Erythroblast (primary cell): Measurements from ENCODE around the gene PTPRD.
"Not testable (repeated sequence)": the region's sequence is repeated elsewhere in the genome, so short reads cannot be mapped to it uniquely, and the experiment has no call there.

Source experiments
- DNase-seq, 2 experiments: peaks; one replicate each; lab custom pipeline; 2025; lab: John Stamatoyannopoulos, UW
- GATA1 ChIP-seq: IDR thresholded peaks from 2 replicates; pipeline ENCODE4 v1.6.1; 2011; ENCODE audit warnings: low read depth, mild to moderate bottlenecking, control low read depth, low read length, moderate library complexity
- POLR2A ChIP-seq: IDR thresholded peaks from 2 replicates; pipeline ENCODE4 v1.6.1; 2011; ENCODE audit warnings: mild to moderate bottlenecking, low read length

Gene PTPRD

GRCh38 chr9:9412241-9412640 lies 1200.6 kb downstream of the PTPRD start:
- no peak for TF ChIP-seq POLR2A
- DNase-seq = no peak

GRCh38 chr9:9410736-9411135 lies 1202.1 kb downstream of the PTPRD start:
- TF ChIP-seq POLR2A (no peak), GATA1 (no peak)
- DNase-seq = no peak

- no peak for DNase-seq
- no peak for TF ChIP-seq POLR2A
- TF ChIP-seq GATA1 = no peak
These were observed 1212.8 kb downstream of the PTPRD start for GRCh38 chr9:9399982-9400381.

- TF ChIP-seq POLR2A = no peak
- TF ChIP-seq GATA1 = no peak
- DNase-seq = no peak
These were observed 1216.3 kb downstream of the PTPRD start for GRCh38 chr9:9396518-9396917.

- TF ChIP-seq POLR2A (no peak), GATA1 (no peak)
- DNase-seq = no peak
These were observed 1217.3 kb downstream of the PTPRD start for GRCh38 chr9:9395539-9395938.

GRCh38 chr9:9392755-9393154 lies 1220.0 kb downstream of the PTPRD start:
- no peak for DNase-seq
- TF ChIP-seq POLR2A (no peak), GATA1 (no peak)

GRCh38 chr9:9389904-9390303 lies 1222.9 kb downstream of the PTPRD start:
- TF ChIP-seq GATA1 (no peak), POLR2A (no peak)
- no peak for DNase-seq

- no peak for DNase-seq
- TF ChIP-seq POLR2A (no peak), GATA1 (no peak)
These were observed 1225.2 kb downstream of the PTPRD start for GRCh38 chr9:9387511-9388115.

GRCh38 chr9:9362332-9362731 lies 1250.5 kb downstream of the PTPRD start:
- TF ChIP-seq POLR2A (no peak), GATA1 (no peak)
- DNase-seq = no peak

- DNase-seq = peak in 1 of 2 experiments; percentile 12
- no peak for TF ChIP-seq POLR2A
- no peak for TF ChIP-seq GATA1
These were observed 1259.8 kb downstream of the PTPRD start for GRCh38 chr9:9352877-9353481.

- DNase-seq = no peak
- TF ChIP-seq POLR2A = no peak
- no peak for TF ChIP-seq GATA1
These were observed 1271.6 kb downstream of the PTPRD start for GRCh38 chr9:9341203-9341602.

- DNase-seq = no peak
- TF ChIP-seq POLR2A = no peak
- TF ChIP-seq GATA1 = no peak
These were observed 1275.7 kb downstream of the PTPRD start for GRCh38 chr9:9337129-9337528.

- TF ChIP-seq POLR2A (no peak), GATA1 (no peak)
- DNase-seq = no peak
These were observed 1286.1 kb downstream of the PTPRD start for GRCh38 chr9:9326749-9327148.

- DNase-seq = no peak
- no peak for TF ChIP-seq GATA1
- no peak for TF ChIP-seq POLR2A
These were observed 1293.8 kb downstream of the PTPRD start for GRCh38 chr9:9319007-9319406.

- DNase-seq = not testable (repeated sequence)
These were observed 1302.1 kb downstream of the PTPRD start for GRCh38 chr9:9310743-9311142.

GRCh38 chr9:9305600-9305999 lies 1307.2 kb downstream of the PTPRD start:
- TF ChIP-seq GATA1 = no peak
- no peak for TF ChIP-seq POLR2A

More at GRCh38 chr9:9305600-9305999, 1307.2 kb downstream of the PTPRD start:
- DNase-seq = no peak
